HEK293 (cell line): ENCODE results near the gene ELK4.

Source experiments
- CTCF ChIP-seq: fragments of 450-650 bp; formaldehyde crosslinking; IDR thresholded peaks from 2 replicates; pipeline ENCODE4 v1.5.1; 2016; ENCODE audit warnings: missing biosample characterization, missing genetic modification characterization
- KLF1 ChIP-seq: fragments of 450-650 bp; formaldehyde crosslinking; IDR thresholded peaks from 2 replicates; pipeline ENCODE4 v1.5.1; 2016; ENCODE audit warnings: missing biosample characterization, missing genetic modification characterization
- KLF8 ChIP-seq: fragments of 450-650 bp; formaldehyde crosslinking; IDR thresholded peaks from 2 replicates; pipeline ENCODE4 v1.5.1; 2016; ENCODE audit warnings: missing biosample characterization, missing genetic modification characterization
- PBX3 ChIP-seq: sonication (generic); formaldehyde crosslinking; IDR thresholded peaks from 2 replicates; pipeline ENCODE4 v1.8.1; 2022; ENCODE audit warnings: mild to moderate bottlenecking, moderate library complexity, missing genetic modification reagents
- SCRT1 ChIP-seq: fragments of 450-650 bp; formaldehyde crosslinking; IDR thresholded peaks from 2 replicates; pipeline ENCODE4 v1.5.1; 2016; ENCODE audit warnings: missing biosample characterization, missing genetic modification characterization, borderline replicate concordance
- TCF7L2 ChIP-seq: IDR thresholded peaks from 2 replicates; pipeline ENCODE4 v1.6.1; 2011; ENCODE audit warnings: low read depth, mild to moderate bottlenecking, inconsistent platforms, low read length, moderate library complexity, borderline replicate concordance
- TSHZ1 ChIP-seq: fragments of 450-650 bp; formaldehyde crosslinking; IDR thresholded peaks from 2 replicates; pipeline ENCODE4 v1.5.1; 2016; ENCODE audit warnings: missing biosample characterization, missing genetic modification characterization, borderline replicate concordance
- ZBTB1 ChIP-seq: fragments of 450-650 bp; formaldehyde crosslinking; IDR thresholded peaks from 2 replicates; pipeline ENCODE4 v1.5.1; 2016; ENCODE audit warnings: missing biosample characterization, missing genetic modification characterization
- ZEB2 ChIP-seq: fragments of 450-650 bp; formaldehyde crosslinking; IDR thresholded peaks from 2 replicates; pipeline ENCODE4 v1.5.1; 2016; ENCODE audit warnings: missing biosample characterization, missing genetic modification characterization
- ZFP37 ChIP-seq: fragments of 450-650 bp; formaldehyde crosslinking; IDR thresholded peaks from 2 replicates; pipeline ENCODE4 v1.5.1; 2016; ENCODE audit warnings: missing biosample characterization, missing genetic modification characterization
- ZNF114 ChIP-seq: fragments of 450-650 bp; formaldehyde crosslinking; IDR thresholded peaks from 2 replicates; pipeline ENCODE4 v1.5.0; 2017; ENCODE audit warnings: missing biosample characterization, missing genetic modification characterization
- ZNF133 ChIP-seq: fragments of 450-650 bp; formaldehyde crosslinking; IDR thresholded peaks from 2 replicates; pipeline ENCODE4 v1.5.1; 2016; ENCODE audit warnings: missing biosample characterization, missing genetic modification characterization
- ZNF138 ChIP-seq: fragments of 450-650 bp; formaldehyde crosslinking; IDR thresholded peaks from 2 replicates; pipeline ENCODE4 v1.5.1; 2016; ENCODE audit warnings: missing biosample characterization, missing genetic modification characterization, borderline replicate concordance
- ZNF175 ChIP-seq: fragments of 450-650 bp; formaldehyde crosslinking; IDR thresholded peaks from 2 replicates; pipeline ENCODE4 v1.5.1; 2016; ENCODE audit warnings: missing biosample characterization, missing genetic modification characterization
- ZNF18 ChIP-seq: fragments of 450-650 bp; formaldehyde crosslinking; IDR thresholded peaks from 2 replicates; pipeline ENCODE4 v1.5.1; 2016; ENCODE audit warnings: missing biosample characterization, missing genetic modification characterization
- ZNF223 ChIP-seq: fragments of 450-650 bp; formaldehyde crosslinking; IDR thresholded peaks from 2 replicates; pipeline ENCODE4 v1.5.1; 2016; ENCODE audit warnings: missing biosample characterization, missing genetic modification characterization
- ZNF26 ChIP-seq: fragments of 450-650 bp; formaldehyde crosslinking; IDR thresholded peaks from 2 replicates; pipeline ENCODE4 v1.5.1; 2016; ENCODE audit warnings: missing biosample characterization, missing genetic modification characterization
- ZNF354C ChIP-seq: fragments of 450-650 bp; formaldehyde crosslinking; IDR thresholded peaks from 2 replicates; pipeline ENCODE4 v1.5.1; 2016; ENCODE audit warnings: missing biosample characterization, missing genetic modification characterization, low read depth, borderline replicate concordance
- ZNF391 ChIP-seq: fragments of 450-650 bp; formaldehyde crosslinking; IDR thresholded peaks from 2 replicates; pipeline ENCODE4 v1.5.1; 2016; ENCODE audit warnings: low read depth, missing biosample characterization, missing genetic modification characterization, borderline replicate concordance
- ZNF426 ChIP-seq: fragments of 450-650 bp; formaldehyde crosslinking; IDR thresholded peaks from 2 replicates; pipeline ENCODE4 v1.5.1; 2017; ENCODE audit warnings: missing biosample characterization, missing genetic modification characterization, mild to moderate bottlenecking, inconsistent platforms, moderate library complexity
- ZNF48 ChIP-seq: fragments of 450-650 bp; formaldehyde crosslinking; IDR thresholded peaks from 2 replicates; pipeline ENCODE4 v1.5.1; 2016; ENCODE audit warnings: missing biosample characterization, missing genetic modification characterization
- ZNF529 ChIP-seq: fragments of 450-650 bp; formaldehyde crosslinking; IDR thresholded peaks from 2 replicates; pipeline ENCODE4 v1.5.1; 2017; ENCODE audit warnings: missing genetic modification characterization, missing biosample characterization; ENCODE audit not compliant: insufficient replicate concordance
- ZNF555 ChIP-seq: fragments of 450-650 bp; formaldehyde crosslinking; conservative IDR thresholded peaks from 2 replicates; pipeline ENCODE4 v1.5.1; 2017; ENCODE audit warnings: missing biosample characterization, mild to moderate bottlenecking, missing genetic modification characterization, inconsistent platforms
- ZNF580 ChIP-seq: fragments of 450-650 bp; formaldehyde crosslinking; IDR thresholded peaks from 2 replicates; pipeline ENCODE4 v1.5.1; 2016; ENCODE audit warnings: missing biosample characterization, missing genetic modification characterization
- ZNF610 ChIP-seq: fragments of 450-650 bp; formaldehyde crosslinking; IDR thresholded peaks from 2 replicates; pipeline ENCODE4 v1.5.1; 2016; ENCODE audit warnings: missing biosample characterization, missing genetic modification characterization, borderline replicate concordance
- ZNF768 ChIP-seq: fragments of 450-650 bp; formaldehyde crosslinking; IDR thresholded peaks from 2 replicates; pipeline ENCODE4 v1.5.1; 2018; ENCODE audit warnings: missing biosample characterization, mild to moderate bottlenecking, missing genetic modification characterization
- ZNF843 ChIP-seq: fragments of 450-650 bp; formaldehyde crosslinking; IDR thresholded peaks from 2 replicates; pipeline ENCODE4 v1.5.1; 2016; ENCODE audit warnings: missing biosample characterization, missing genetic modification characterization
- ZSCAN23 ChIP-seq: fragments of 450-650 bp; formaldehyde crosslinking; IDR thresholded peaks from 2 replicates; pipeline ENCODE4 v1.5.1; 2016; ENCODE audit warnings: missing biosample characterization, missing genetic modification characterization

Gene ELK4

GRCh38 chr1:205680073-205680851, 48.5 kb upstream of the ELK4 start, which contains the start of gene SLC45A3 (continued):
- TF ChIP-seq ZEB2 (tag by site-specific recombination) (no peak), ZNF768 (tag by site-specific recombination) (no peak), SCRT1 (tag by site-specific recombination) (no peak), ZNF555 (no peak), ZNF610 (no peak), ZNF426 (no peak), TCF7L2 (no peak), CTCF (no peak), KLF8 (tag by site-specific recombination) (0 out of 2 replicates have a peak, but pooled peaks have one; percentile 13), ZNF26 (tag by site-specific recombination) (no peak), ZNF580 (tag by site-specific recombination) (no peak), ZFP37 (tag by site-specific recombination) (no peak), ZNF391 (no peak), ZNF529 (tag by site-specific recombination) (no peak), ZNF175 (tag by site-specific recombination) (no peak), ZNF354C (no peak), ZNF18 (tag by site-specific recombination) (no peak), ZBTB1 (tag by site-specific recombination) (no peak), ZNF48 (tag by site-specific recombination) (no peak), ZNF133 (tag by site-specific recombination) (no peak), ZNF114 (tag by site-specific recombination) (no peak), PBX3 (CRISPR knock-in tag) (no peak), ZNF843 (tag by site-specific recombination) (no peak), ZNF138 (tag by site-specific recombination) (no peak), ZNF223 (tag by site-specific recombination) (no peak), KLF1 (no peak), ZSCAN23 (tag by site-specific recombination) (no peak), TSHZ1 (tag by site-specific recombination) (no peak)
